H1 (cell line): ENCODE measurements around the gene PRSS3. TPM values are rescaled to one million over a fixed set of nuclear protein-coding genes. Genes with fewer than 3 reads are reported as not detected.

ENCODE experiments used
- CTCF ChIA-PET: fragments of 300-600 bp; sonication (Branson Sonifier 250); formaldehyde crosslinking; loops from one replicate; lab custom pipeline; 2021; ENCODE audit not compliant: partially characterized antibody; lab: Charles Lee
- POLR2A ChIA-PET: fragments of 300-600 bp; sonication (Branson Sonifier 250); formaldehyde crosslinking; loops from one replicate; lab custom pipeline; 2021; ENCODE audit warnings: inconsistent platforms; ENCODE audit not compliant: partially characterized antibody; lab: Charles Lee
- DNase-seq, 2 experiments: peaks; one replicate each; pipeline versions ENCODE4 v3.0.0 to v3.0.0-alpha.2; 2010 to 2022; ENCODE audit warnings: low spot score in 2 of 2, low read depth in 1 of 2, mixed read lengths in 1 of 2
- FAIRE-seq: peaks from 2 replicates; lab custom pipeline; 2011; peaks lifted over from hg19 to GRCh38; lab: Jason Lieb, UNC
- H2AFZ ChIP-seq: 2 replicates; pipeline ENCODE4 v1.8.1; 2012; ENCODE audit warnings: low read length, inconsistent platforms
- H2AK5ac ChIP-seq: 2 replicates; pipeline ENCODE4 v1.6.1; 2013; ENCODE audit warnings: low read depth, low read length
- H2BK120ac ChIP-seq: replicated peaks from 2 replicates; pipeline ENCODE3; 2013; ENCODE audit warnings: low read depth, low read length, inconsistent platforms
- H2BK12ac ChIP-seq: 2 replicates; pipeline ENCODE4 v1.6.1; 2013; ENCODE audit warnings: low read depth, low read length
- H2BK15ac ChIP-seq: 2 replicates; pipeline ENCODE4 v1.6.1; 2013; ENCODE audit warnings: low read length
- H2BK20ac ChIP-seq: 2 replicates; pipeline ENCODE4 v1.6.1; 2013; ENCODE audit warnings: low read length
- H2BK5ac ChIP-seq: 2 replicates; pipeline ENCODE4 v1.6.1; 2013; ENCODE audit warnings: low read depth, low read length
- H3K14ac ChIP-seq: 2 replicates; pipeline ENCODE4 v1.6.1; 2013; ENCODE audit warnings: inconsistent platforms; ENCODE audit not compliant: insufficient read length
- H3K18ac ChIP-seq: 2 replicates; pipeline ENCODE4 v1.6.1; 2013; ENCODE audit warnings: low read length; ENCODE audit errors: extremely low read depth
- H3K23ac ChIP-seq: 2 replicates; pipeline ENCODE4 v1.6.1; 2013; ENCODE audit warnings: inconsistent platforms; ENCODE audit not compliant: insufficient read length
- H3K23me2 ChIP-seq: 2 replicates; pipeline ENCODE4 v1.6.1; 2013; ENCODE audit warnings: low read depth, low read length
- H3K27ac ChIP-seq: 2 replicates; pipeline ENCODE4 v1.6.1; 2011; ENCODE audit warnings: low read depth, low read length, inconsistent platforms
- H3K27me3 ChIP-seq, 4 experiments: replicated peaks in 1 of 4; 1 replicate in 1 of 4; 2 replicates in 3 of 4; pipeline versions ENCODE4 v1.6.1 to v1.8.1; 2011 to 2013; ENCODE audit warnings: low read length in 3 of 4, mild to moderate bottlenecking in 3 of 4, inconsistent platforms in 2 of 4, mixed read lengths in 2 of 4, moderate library complexity in 1 of 4; ENCODE audit not compliant: control insufficient read depth in 3 of 4, insufficient read depth in 3 of 4; ENCODE audit errors: extremely low read depth in 1 of 4
- H3K36me3 ChIP-seq, 4 experiments: 2 replicates each; pipeline versions ENCODE4 v1.6.1 to v1.8.1; 2011 to 2013; ENCODE audit warnings: mild to moderate bottlenecking in 4 of 4, low read length in 3 of 4, moderate library complexity in 2 of 4, control low read depth in 1 of 4, inconsistent platforms in 1 of 4; ENCODE audit not compliant: insufficient read depth in 4 of 4, control insufficient read depth in 2 of 4
- H3K4ac ChIP-seq: replicated peaks from 2 replicates; pipeline ENCODE3; 2013; ENCODE audit warnings: low read length, low read depth, mixed read lengths, inconsistent platforms; ENCODE audit not compliant: insufficient read length
- H3K4me1 ChIP-seq, 4 experiments: replicated peaks in 1 of 4; 1 replicate in 1 of 4; 2 replicates in 3 of 4; pipeline versions ENCODE4 v1.6.1 to v1.8.1; 2011 to 2013; ENCODE audit warnings: low read length in 3 of 4, inconsistent platforms in 2 of 4, mixed read lengths in 1 of 4; ENCODE audit not compliant: insufficient read depth in 4 of 4, control insufficient read depth in 3 of 4
- H3K4me2 ChIP-seq, 2 experiments: 2 replicates each; pipeline versions ENCODE4 v1.6.1 to v1.8.1; 2011 to 2013; ENCODE audit warnings: low read depth in 2 of 2, low read length in 2 of 2, control low read depth in 1 of 2, inconsistent platforms in 1 of 2, mild to moderate bottlenecking in 1 of 2; ENCODE audit not compliant: insufficient read depth in 1 of 2
- H3K4me3 ChIP-seq, 4 experiments: fragments of 200-600, 300-600 bp in 1 of 4; sonication (generic), shearing (Covaris generic), sonication (Bioruptor Twin) in 1 of 4; 2 replicates each; pipeline versions ENCODE4 v1.5.1 to v1.8.1; 2011 to 2016; ENCODE audit warnings: low read length in 4 of 4, low read depth in 3 of 4, control low read depth in 2 of 4, inconsistent platforms in 2 of 4, mild to moderate bottlenecking in 2 of 4, mixed read lengths in 1 of 4, moderate library complexity in 1 of 4; ENCODE audit not compliant: insufficient read depth in 2 of 4; ENCODE audit errors: extremely low read depth in 1 of 4
- H3K56ac ChIP-seq: replicated peaks from 2 replicates; pipeline ENCODE3; 2013; ENCODE audit warnings: low read depth, mild to moderate bottlenecking, mixed read lengths, low read length, inconsistent platforms; ENCODE audit not compliant: insufficient read length
- H3K79me1 ChIP-seq: 2 replicates; pipeline ENCODE4 v1.6.1; 2013; ENCODE audit warnings: low read depth, low read length, control low read depth
- H3K79me2 ChIP-seq, 2 experiments: 2 replicates each; pipeline versions ENCODE4 v1.6.1 to v1.8.1; 2012 to 2013; ENCODE audit warnings: low read length in 2 of 2, mild to moderate bottlenecking in 2 of 2, inconsistent platforms in 1 of 2; ENCODE audit not compliant: insufficient read depth in 2 of 2, control insufficient read depth in 1 of 2
- H3K9ac ChIP-seq, 4 experiments: replicated peaks in 1 of 4; 1 replicate in 1 of 4; 2 replicates in 3 of 4; pipeline versions ENCODE4 v1.6.1 to v1.8.1; 2011 to 2013; ENCODE audit warnings: low read depth in 3 of 4, low read length in 3 of 4, control low read depth in 2 of 4, mild to moderate bottlenecking in 2 of 4, moderate library complexity in 2 of 4, inconsistent platforms in 1 of 4; ENCODE audit errors: extremely low read depth in 1 of 4
- H3K9me3 ChIP-seq, 2 experiments: 2 replicates each; pipeline versions ENCODE4 v1.6.1 to v1.8.1; 2012 to 2013; ENCODE audit warnings: mild to moderate bottlenecking in 2 of 2, moderate library complexity in 2 of 2, control low read depth in 1 of 2, inconsistent platforms in 1 of 2, low read depth in 1 of 2, low read length in 1 of 2, mixed read lengths in 1 of 2; ENCODE audit not compliant: insufficient read depth in 2 of 2
- H4K20me1 ChIP-seq, 2 experiments: replicated peaks in 1 of 2; 2 replicates each; pipeline versions ENCODE3 to v1.8.1; 2011 to 2013; ENCODE audit warnings: inconsistent platforms in 2 of 2, low read length in 2 of 2, mild to moderate bottlenecking in 1 of 2; ENCODE audit not compliant: insufficient read depth in 2 of 2, control insufficient read depth in 1 of 2
- H4K5ac ChIP-seq: 2 replicates; pipeline ENCODE4 v1.6.1; 2013; ENCODE audit warnings: low read length, low read depth, mixed read lengths, inconsistent platforms; ENCODE audit not compliant: insufficient read length
- H4K8ac ChIP-seq: 2 replicates; pipeline ENCODE4 v1.8.0; 2013; ENCODE audit warnings: mild to moderate bottlenecking, moderate library complexity, low read length, inconsistent platforms; ENCODE audit not compliant: insufficient read depth; ENCODE audit errors: extremely low read depth
- H4K91ac ChIP-seq: replicated peaks from 2 replicates; pipeline ENCODE3; 2013; ENCODE audit warnings: low read length, mixed read lengths, inconsistent platforms; ENCODE audit not compliant: insufficient read length
- ASH2L ChIP-seq: fragments of 200-600, 300-600 bp; sonication (generic); IDR thresholded peaks from one replicate; pipeline ENCODE4 v1.7.1; 2017; ENCODE audit warnings: low read length
- BACH1 ChIP-seq: IDR thresholded peaks from 2 replicates; pipeline ENCODE4 v1.6.1; 2012; ENCODE audit warnings: low read length, improper control_type of control experiment
- CBX5 ChIP-seq: fragments of 300-800, 300-1000 bp; sonication (generic); IDR thresholded peaks from 2 replicates; pipeline ENCODE4 v1.7.1; 2016; ENCODE audit warnings: antibody characterized with exemption, low read length, low read depth
- EGR1 ChIP-seq: IDR thresholded peaks from 2 replicates; pipeline ENCODE4 v1.6.1; 2011; ENCODE audit warnings: low read depth, low read length, borderline replicate concordance
- GABPA ChIP-seq: IDR thresholded peaks from 2 replicates; pipeline ENCODE4 v1.6.1; 2011; ENCODE audit warnings: mild to moderate bottlenecking, low read length, moderate library complexity, borderline replicate concordance; ENCODE audit not compliant: insufficient read depth
- KDM4A ChIP-seq: IDR thresholded peaks from one replicate; pipeline ENCODE4 v1.7.1; 2012; ENCODE audit warnings: low read depth, mild to moderate bottlenecking, moderate library complexity, low read length, inconsistent platforms; ENCODE audit not compliant: severe bottlenecking
- SIX5 ChIP-seq: IDR thresholded peaks from 2 replicates; pipeline ENCODE4 v1.6.1; 2011; ENCODE audit warnings: mild to moderate bottlenecking, low read depth, low read length
- SP1 ChIP-seq: IDR thresholded peaks from 2 replicates; pipeline ENCODE4 v1.6.1; 2011; ENCODE audit warnings: low read depth, low read length
- TAF1 ChIP-seq: IDR thresholded peaks from 2 replicates; pipeline ENCODE4 v1.6.1; 2011; ENCODE audit warnings: mild to moderate bottlenecking, low read depth, low read length
- TBP ChIP-seq: IDR thresholded peaks from 2 replicates; pipeline ENCODE4 v1.6.1; 2011; ENCODE audit warnings: low read depth, low read length, improper control_type of control experiment
- TCF12 ChIP-seq: IDR thresholded peaks from 2 replicates; pipeline ENCODE4 v1.6.1; 2011; ENCODE audit warnings: low read depth, mild to moderate bottlenecking, low read length
- WGBS, 2 experiments: shearing (Covaris generic) in 1 of 2; methylation state at CpG; one replicate each; pipeline versions ENCODE4 v1.1.6 to v1.1.7; 2013 to 2015; ENCODE audit warnings: low lambda C conversion rate in 2 of 2, mixed read lengths in 2 of 2, inconsistent platforms in 1 of 2, low coverage in 1 of 2, missing lambda C conversion rate in 1 of 2; ENCODE audit not compliant: insufficient replicate concordance in 2 of 2, insufficient coverage in 1 of 2, insufficient read length in 1 of 2; ENCODE audit errors: extremely low coverage in 1 of 2, missing lambda C conversion rate in 1 of 2; 5-methylcytosine and 5-hydroxymethylcytosine counted together
- polyA plus RNA-seq, 7 experiments: library from polyadenylated mRNA; depleted of rRNA in 3 of 7; stranded (reverse) in 5 of 7; unstranded in 2 of 7; fragments of >200 nt in 5 of 7; fragments of 200-250 nt in 2 of 7; gene quantifications; 1 replicate in 5 of 7; 2 replicates in 1 of 7; 4 replicates in 1 of 7; pipeline versions ENCODE4 v1.2.1 to v1.2.3, GENCODE V29; 2011 to 2013; ENCODE audit warnings: missing spikeins in 2 of 7, mixed read lengths in 2 of 7
- total RNA-seq: library from RNA; stranded (reverse); fragmentation: NEBNext Ultra II Directional; extraction: Animal tissue kit (Norgen Biotek cat#: 25700); gene quantifications from 2 replicates; pipeline ENCODE4 v1.2.1, GENCODE V29; 2021

The PRSS3 gene
- total and polyA plus RNA-seq, 2 of the 8 experiments (the other 6 are each of a cell fraction or from before 2014, with no cell fraction given), result 0.12 TPM; not detected in 1

GRCh38 chr9:33816327-33817252 is 21.2 kb downstream of the PRSS3 start, which contains the start of gene UBE2R2:
TSS of gene UBE2R2 (plus strand) at chr9:33817160. CDS start at chr9:33817758, 598 bp downstream.
- peak within 1 kb of the TSS; percentile 77 to 98 (median 90) for H3K9ac ChIP-seq
- H3K27ac ChIP-seq, result peak within 1 kb of the TSS; percentile 97
- no peaks in the 10 kb centered on the region for H4K20me1 ChIP-seq
- peak within 1 kb of the TSS; percentile 90 for H3K56ac ChIP-seq
- H3K23me2 ChIP-seq, result peaks cover 11% of the 10 kb centered on the region
- peak within 1 kb of the TSS; percentile 85 for H3K4ac ChIP-seq
- H3K9me3 ChIP-seq, result no peaks in the 10 kb centered on the region
- peak within 1 kb of the TSS; percentile 33 for H2BK120ac ChIP-seq
- H3K79me2 ChIP-seq, result peaks cover 21 to 34% of the 10 kb centered on the region in 2 experiments
- H3K18ac ChIP-seq, result peak within 1 kb of the TSS; percentile 96
- H2BK5ac ChIP-seq, result peak within 1 kb of the TSS; percentile 94
- 0 out of 2 replicates have a peak within 1 kb of the TSS, but pooled peaks have one; percentile 61 for H2BK20ac ChIP-seq
- peak within 1 kb of the TSS; percentile 85 to 97 (median 92) for H3K4me3 ChIP-seq
- POLR2A ChIA-PET, result interaction anchor here (0.9 to 2.2 kb wide), 10 partner anchors 11 to 103 kb away, joined by 3 to 9 read pairs (median 4); no protein-coding TSS in a partner anchor
- DNase-seq (peak; percentile 60 to 86), FAIRE-seq (no peak)
- 0 out of 2 replicates have a peak, but pooled peaks cover 2% of the 10 kb centered on the region for H3K79me1 ChIP-seq
- peak within 1 kb of the TSS; percentile 85 for H4K91ac ChIP-seq
- peak within 1 kb of the TSS; percentile 86; the same call in 1 of the 2 replicates for H2AK5ac ChIP-seq
- CTCF ChIA-PET, result interaction anchor here (1.0 to 4.2 kb wide), 6 partner anchors 16 to 108 kb away, joined by 3 to 16 read pairs (median 5); no protein-coding TSS in a partner anchor
- H4K5ac ChIP-seq, result peak within 1 kb of the TSS; percentile 99
- H3K14ac ChIP-seq, result peak within 1 kb of the TSS; percentile 95
- H3K36me3 ChIP-seq, result no peaks in the 10 kb centered on the region
- H4K8ac ChIP-seq, result peak within 1 kb of the TSS; percentile 98
- H3K4me2 ChIP-seq, result peak within 1 kb of the TSS; percentile 86 to 89
- peaks cover 0 to 8% (median 5%) of the 10 kb centered on the region in 4 experiments; a peak in 6 of 7 replicates for H3K4me1 ChIP-seq
- H3K23ac ChIP-seq, result no peak within 1 kb of the TSS
- H2BK15ac ChIP-seq, result 0 out of 2 replicates have a peak within 1 kb of the TSS, but pooled peaks have one; percentile 88
- peak within 1 kb of the TSS; percentile 84; the same call in 1 of the 2 replicates for H2BK12ac ChIP-seq
- no peaks in the 10 kb centered on the region for H3K27me3 ChIP-seq
- 11% methylated on average over 28 of the region's 66 CpGs; no CpG with 5 or more reads in 1 of the 2 experiments for WGBS, 2 experiments
- peak within 1 kb of the TSS; percentile 81; the same call in 1 of the 2 replicates for H2AFZ ChIP-seq
- TF ChIP-seq KDM4A (peak; percentile 48), TCF12 (no peak), EGR1 (no peak), ASH2L (peak; percentile 69), SP1 (no peak), TBP (0 out of 2 replicates have a peak, but pooled peaks have one; percentile 30), GABPA (no peak), CBX5 (no peak), TAF1 (peak; percentile 72), SIX5 (no peak), BACH1 (peak; percentile 68; the same call in 1 of the 2 replicates)
